DMS79 (cell line): ENCODE data around the gene PLCL2.

ENCODE experiments used
- DNase-seq: peaks from one replicate; lab custom pipeline; 2025; lab: John Stamatoyannopoulos, UW

PLCL2 gene

GRCh38 chr3:16893618-16894200, 9.0 kb downstream of the PLCL2 start:
- DNase-seq, result no peak

GRCh38 chr3:16896094-16896627, 11.4 kb downstream of the PLCL2 start:
- DNase-seq, result no peak

DNA sequence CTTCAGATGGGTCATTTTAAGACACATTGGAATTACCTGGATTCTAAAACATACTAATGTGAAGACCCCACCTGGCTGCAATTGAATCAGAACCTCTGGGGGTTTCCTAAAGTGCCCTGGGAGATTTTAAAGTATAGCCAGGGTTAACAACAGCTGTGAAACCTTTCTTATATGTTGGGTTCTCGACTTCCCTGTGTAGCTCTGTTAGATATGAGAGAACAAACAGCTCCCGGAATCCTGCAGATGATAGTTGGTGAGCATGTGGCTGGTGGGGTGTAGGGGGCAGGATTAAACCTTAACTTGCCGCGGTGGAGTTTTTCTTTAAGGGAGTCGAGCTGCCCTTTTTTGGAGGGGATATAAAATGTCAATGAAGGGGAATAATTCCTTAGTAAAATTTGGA, 12.1 kb downstream of the PLCL2 start:
- DNase-seq, result no peak

GRCh38 chr3:16897254-16897926, 12.6 kb downstream of the PLCL2 start:
- DNase-seq, result no peak

GRCh38 chr3:16898595-16899395, 14.0 kb downstream of the PLCL2 start:
- DNase-seq, result no peak

DNA sequence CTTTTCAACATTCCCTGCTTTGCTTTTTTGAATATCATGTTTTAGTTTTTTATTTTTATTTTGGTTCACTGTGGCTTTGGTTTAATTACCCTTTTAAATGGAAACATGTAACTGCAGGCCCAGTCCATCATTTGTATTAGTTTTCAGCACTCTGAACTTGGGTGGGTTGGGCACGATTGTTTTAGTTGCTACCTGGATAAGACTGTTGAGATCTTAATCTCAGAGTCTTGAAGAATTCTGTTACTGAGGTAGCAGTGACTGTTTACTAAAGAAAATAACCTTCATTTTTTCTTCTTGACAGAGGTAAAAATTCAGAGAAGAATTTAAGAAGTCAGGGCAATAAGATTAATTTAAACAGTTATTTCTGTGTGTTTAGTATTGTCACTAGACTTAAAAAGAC, 15.2 kb downstream of the PLCL2 start:
- no peak for DNase-seq

- no peak for DNase-seq
Observed at GRCh38 chr3:16900779-16901440, 16.2 kb downstream of the PLCL2 start.

- no peak for DNase-seq
Observed at GRCh38 chr3:16904423-16905417, 20.0 kb downstream of the PLCL2 start.

GRCh38 chr3:16905704-16906103, 20.9 kb downstream of the PLCL2 start:
- no peak for DNase-seq

DNA sequence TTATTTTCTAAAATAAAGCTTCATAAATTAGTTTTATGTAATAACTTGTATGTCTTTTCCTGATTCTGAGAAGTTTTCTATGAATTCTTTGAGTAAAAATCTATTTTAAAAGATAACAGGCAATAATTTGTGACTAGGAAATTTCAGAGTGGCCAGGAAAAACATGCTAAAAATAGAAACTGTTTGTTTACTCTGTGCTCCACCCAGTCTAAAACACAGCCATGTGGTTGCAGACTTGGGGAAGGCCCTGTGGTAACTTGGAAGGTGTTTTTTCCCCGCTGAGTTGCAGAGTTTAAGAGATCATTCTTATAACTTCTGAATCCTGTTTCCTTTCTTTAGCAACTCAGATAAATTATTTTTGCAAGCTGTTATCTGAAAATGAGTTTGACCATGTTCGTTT, 21.9 kb downstream of the PLCL2 start:
- DNase-seq, result no peak

- no peak for DNase-seq
Observed at GRCh38 chr3:16907243-16907642, 22.5 kb downstream of the PLCL2 start.

DNA sequence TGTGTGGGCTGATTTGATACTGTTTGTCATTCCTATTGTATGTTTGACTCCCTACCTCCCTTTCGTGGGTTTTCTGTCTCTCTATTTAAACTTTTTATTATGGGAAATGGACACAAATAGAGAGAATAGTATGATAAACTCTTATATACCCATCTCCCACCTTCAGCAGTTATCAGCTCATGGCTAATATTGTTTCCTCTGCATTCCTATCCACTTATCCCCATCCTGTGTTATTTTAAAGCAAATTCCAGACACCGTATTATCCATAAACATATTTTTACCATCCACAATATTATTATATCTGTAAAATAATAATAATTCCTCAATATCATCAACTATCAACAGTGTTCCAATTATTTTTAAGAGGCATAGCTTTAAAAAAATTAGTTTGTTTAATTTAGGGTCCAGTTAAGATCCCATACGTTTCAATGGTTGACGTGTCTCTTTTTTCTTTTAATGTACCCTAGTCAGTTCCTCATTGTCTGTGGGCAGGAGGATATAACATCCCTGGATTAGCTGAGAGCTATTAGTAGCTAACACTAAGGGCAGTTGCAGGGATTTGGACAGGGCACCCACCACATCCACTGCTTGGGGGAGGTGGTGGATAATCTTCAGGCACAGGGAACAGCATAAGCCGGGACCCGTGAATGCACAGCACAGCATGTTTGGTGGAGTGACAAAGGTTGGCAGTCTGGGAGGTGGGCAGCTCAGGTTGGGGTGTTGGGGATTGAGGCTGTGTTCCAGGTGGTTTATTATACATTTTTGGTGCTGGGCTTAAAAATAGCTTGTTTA, 23.5 kb downstream of the PLCL2 start:
- no peak for DNase-seq

DNA sequence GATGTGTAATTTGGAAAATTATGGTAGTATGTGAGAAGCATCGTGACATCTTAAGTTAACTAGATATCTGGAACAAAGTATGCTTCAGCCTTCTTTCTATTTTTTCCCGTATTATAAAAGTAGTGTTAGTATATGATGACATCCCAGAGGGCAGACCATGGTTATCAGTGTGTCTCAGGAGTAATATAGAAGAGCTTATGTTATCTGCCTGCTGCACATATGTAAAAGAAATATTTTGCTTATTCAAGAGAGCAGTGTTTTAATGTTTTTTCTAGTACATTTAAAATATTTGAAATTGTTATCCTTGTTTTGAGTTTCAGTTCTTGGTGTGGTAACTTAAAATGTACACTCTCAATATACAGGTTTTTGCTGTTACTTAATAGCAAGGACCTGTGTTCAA, 24.1 kb downstream of the PLCL2 start:
- no peak for DNase-seq

DNA sequence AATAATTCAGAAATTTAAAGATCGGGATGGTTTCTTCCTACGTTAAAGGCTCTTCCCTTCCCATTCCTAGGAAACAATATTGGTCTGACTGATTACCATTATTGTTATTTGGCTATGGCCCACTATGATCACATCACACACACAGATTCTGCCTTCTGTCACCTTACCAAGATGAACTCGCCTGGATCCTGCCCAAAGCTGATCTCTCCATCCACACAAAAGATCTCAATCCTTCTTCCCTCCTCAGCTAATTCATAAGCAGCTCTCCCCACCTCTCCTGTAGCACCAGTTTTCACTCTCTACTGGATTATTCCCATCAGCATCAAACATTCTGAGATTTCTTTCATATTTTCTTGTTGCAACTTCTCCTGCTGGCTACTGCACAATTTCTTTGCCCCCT, 25.0 kb downstream of the PLCL2 start:
- DNase-seq, result no peak

DNA sequence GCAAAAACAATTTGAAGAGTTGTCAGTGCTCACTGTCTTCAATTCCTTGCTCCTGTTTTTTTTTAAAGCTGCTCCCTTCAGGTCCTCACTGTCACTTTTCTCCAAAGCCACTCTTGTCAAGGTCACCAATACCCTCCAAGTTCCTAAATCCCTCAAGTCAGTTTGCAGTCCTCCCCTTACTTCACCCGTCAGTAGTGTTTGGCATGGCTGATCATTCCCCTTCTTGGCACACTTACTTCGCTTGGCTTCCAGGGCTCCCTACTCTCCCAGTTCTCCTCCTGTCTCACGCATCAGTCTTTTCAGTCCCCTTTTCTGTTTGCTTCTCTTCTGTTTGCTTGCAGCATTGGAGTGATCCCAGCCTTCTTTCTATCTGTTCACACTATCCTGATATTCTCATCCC, 25.5 kb downstream of the PLCL2 start:
- DNase-seq, result no peak

- DNase-seq, result no peak
Observed at GRCh38 chr3:16911916-16912315, 27.2 kb downstream of the PLCL2 start.

- no peak for DNase-seq
Observed at GRCh38 chr3:16912400-16913263, 27.9 kb downstream of the PLCL2 start.

- no peak for DNase-seq
Observed at GRCh38 chr3:16913264-16913580, 28.5 kb downstream of the PLCL2 start.

DNA sequence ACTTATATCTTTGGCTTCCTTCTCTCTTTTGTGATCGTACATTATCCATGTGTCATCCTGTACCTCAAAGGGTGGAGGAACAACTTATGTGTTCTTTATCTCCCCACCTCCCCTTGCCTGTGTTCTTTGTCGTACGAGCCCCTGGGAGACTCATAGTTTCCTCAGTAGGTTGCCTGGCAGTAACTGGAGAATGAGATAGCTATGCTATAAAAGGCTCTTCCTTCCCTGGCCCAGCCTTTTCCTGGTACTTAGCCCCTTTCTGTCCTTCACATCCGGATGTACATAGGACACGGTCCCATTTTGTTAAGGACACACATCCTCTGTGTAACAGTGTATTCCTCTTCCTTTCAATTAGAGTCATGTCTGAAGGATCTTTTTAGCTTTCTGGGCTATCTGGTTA, 32.1 kb downstream of the PLCL2 start:
- DNase-seq, result no peak
